Left ventricle myocardium inferior (tissue), 1 donor: Measurements from ENCODE around the gene PYHIN1. TPM values are rescaled to one million over a fixed set of nuclear protein-coding genes. Genes with fewer than 3 reads are reported as not detected.

Experiments used
- DNase-seq: peaks from one replicate; pipeline ENCODE4 v3.0.0-alpha.2; 2020
- H3K27ac ChIP-seq: fragments of 200-600 bp; replicated peaks from 2 replicates; pipeline ENCODE4 v1.8.0; 2021
- H3K27me3 ChIP-seq: fragments of 200-600 bp; 2 replicates; pipeline ENCODE4 v1.8.0; 2021; ENCODE audit warnings: low read depth
- H3K36me3 ChIP-seq: fragments of 200-600 bp; 2 replicates; pipeline ENCODE4 v1.8.0; 2021
- H3K4me1 ChIP-seq: fragments of 200-600 bp; 2 replicates; pipeline ENCODE4 v1.8.0; 2021
- H3K4me3 ChIP-seq: fragments of 200-600 bp; 2 replicates; pipeline ENCODE4 v1.8.0; 2021; ENCODE audit warnings: mild to moderate bottlenecking, moderate library complexity
- H3K9me3 ChIP-seq: fragments of 200-600 bp; replicated peaks from 2 replicates; pipeline ENCODE4 v1.8.0; 2021
- intact Hi-C: fragments of 100-400 bp; cut with micrococcal nuclease; formaldehyde crosslinking; loops from one replicate; pipeline ENCODE4 v1.11.0; 2022
- long read RNA-seq: library from polyadenylated mRNA; unstranded; transcript quantifications from one replicate; pipeline ENCODE4 v2.0.0, GENCODE V29; 2021
- total RNA-seq: library from RNA; stranded (reverse); fragmentation: NEBNext Ultra II Directional; extraction: Animal tissue kit (Norgen Biotek cat#: 25700); gene quantifications from one replicate; pipeline ENCODE4 v1.2.1, GENCODE V29; 2021
- TF ChIP-seq, protein P1 (sequence below): fragments of 200-600 bp; IDR thresholded peaks from 2 replicates; pipeline ENCODE4 v1.8.0; 2021; ENCODE audit warnings: antibody characterized with exemption, mild to moderate bottlenecking, borderline replicate concordance
- donor health status: DM: no; HTN: yes; CAD: no; lungs with severe emphysema.

PYHIN1 gene
- 0.11 TPM for total RNA-seq
- long read RNA-seq = 0 reads

DNA sequence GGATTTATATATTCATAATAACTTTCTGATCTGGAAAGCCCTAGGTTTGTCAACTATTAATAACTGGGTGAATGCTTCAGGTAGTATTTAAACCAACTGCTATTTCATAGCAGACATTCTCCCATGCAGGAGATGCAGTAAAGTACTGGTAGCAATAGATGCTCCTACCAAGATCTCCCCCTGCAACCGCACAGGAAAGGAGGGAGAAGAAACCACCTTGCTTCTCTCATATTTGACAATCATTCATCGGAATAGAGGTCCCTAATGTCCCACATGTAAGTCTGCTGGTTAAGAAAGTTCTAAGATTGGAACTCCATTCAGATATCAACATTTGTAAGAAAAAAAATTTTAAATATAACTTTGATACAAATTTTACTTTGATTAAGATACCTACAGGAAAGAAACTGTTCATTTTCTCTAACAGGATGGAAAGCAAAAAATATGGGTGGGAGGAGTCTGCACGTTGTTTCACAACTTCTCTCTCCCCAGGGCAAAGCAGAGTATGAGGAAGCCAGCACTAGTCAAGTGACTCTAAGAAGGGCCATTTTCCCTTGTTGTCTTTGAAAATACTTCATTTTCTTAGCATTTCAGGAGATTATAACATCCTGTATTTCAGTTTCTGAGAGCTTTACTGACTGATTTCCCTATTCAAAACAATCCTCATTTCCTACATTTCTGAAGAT, at the start of gene PYHIN1:
Gene PYHIN1, plus strand, starts transcription at position 498 of the 683 bp plus-strand sequence. CDS start 5,359 bp downstream, outside the sequence.
- TF ChIP-seq, protein P1, sequence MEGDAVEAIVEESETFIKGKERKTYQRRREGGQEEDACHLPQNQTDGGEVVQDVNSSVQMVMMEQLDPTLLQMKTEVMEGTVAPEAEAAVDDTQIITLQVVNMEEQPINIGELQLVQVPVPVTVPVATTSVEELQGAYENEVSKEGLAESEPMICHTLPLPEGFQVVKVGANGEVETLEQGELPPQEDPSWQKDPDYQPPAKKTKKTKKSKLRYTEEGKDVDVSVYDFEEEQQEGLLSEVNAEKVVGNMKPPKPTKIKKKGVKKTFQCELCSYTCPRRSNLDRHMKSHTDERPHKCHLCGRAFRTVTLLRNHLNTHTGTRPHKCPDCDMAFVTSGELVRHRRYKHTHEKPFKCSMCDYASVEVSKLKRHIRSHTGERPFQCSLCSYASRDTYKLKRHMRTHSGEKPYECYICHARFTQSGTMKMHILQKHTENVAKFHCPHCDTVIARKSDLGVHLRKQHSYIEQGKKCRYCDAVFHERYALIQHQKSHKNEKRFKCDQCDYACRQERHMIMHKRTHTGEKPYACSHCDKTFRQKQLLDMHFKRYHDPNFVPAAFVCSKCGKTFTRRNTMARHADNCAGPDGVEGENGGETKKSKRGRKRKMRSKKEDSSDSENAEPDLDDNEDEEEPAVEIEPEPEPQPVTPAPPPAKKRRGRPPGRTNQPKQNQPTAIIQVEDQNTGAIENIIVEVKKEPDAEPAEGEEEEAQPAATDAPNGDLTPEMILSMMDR = no peak
- Histone ChIP-seq H3K36me3 (no peaks in the 10 kb centered on the region), H3K27ac (no peak within 1 kb of the TSS), H3K9me3 (peaks cover 29% of the 10 kb centered on the region), H3K4me3 (no peak within 1 kb of the TSS), H3K27me3 (no peaks in the 10 kb centered on the region), H3K4me1 (no peaks in the 10 kb centered on the region)
- intact Hi-C loops = no loop called here
- no peak for DNase-seq

DNA sequence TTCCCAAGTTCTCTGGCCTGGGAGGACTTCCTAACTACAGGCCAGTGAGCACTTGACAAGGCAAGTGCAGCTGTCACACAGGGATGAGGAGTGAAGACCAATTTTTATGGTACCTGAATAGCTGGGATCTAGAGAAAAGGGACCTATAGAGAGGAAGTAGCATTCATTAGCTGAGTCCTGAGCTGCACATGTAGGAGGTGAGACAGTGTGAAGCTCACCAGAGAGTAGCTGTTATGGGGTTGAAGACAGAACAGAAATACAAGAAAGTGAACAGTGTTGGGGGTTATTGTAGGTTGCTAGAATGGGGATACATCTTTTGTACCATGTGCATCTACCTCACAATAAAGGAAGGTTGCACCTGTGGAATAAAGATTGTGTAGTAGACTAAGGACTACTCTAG, 37.7 kb upstream of the PYHIN1 start:
- Histone ChIP-seq H3K36me3 (no peaks in the 10 kb centered on the region), H3K27ac (no peak overlapping the region), H3K4me1 (no peaks in the 10 kb centered on the region), H3K27me3 (no peaks in the 10 kb centered on the region), H3K9me3 (peaks cover 14% of the 10 kb centered on the region), H3K4me3 (no peak overlapping the region)
- intact Hi-C loops = no loop called here
- DNase-seq = no peak
- TF ChIP-seq, protein P1 = no peak

DNA sequence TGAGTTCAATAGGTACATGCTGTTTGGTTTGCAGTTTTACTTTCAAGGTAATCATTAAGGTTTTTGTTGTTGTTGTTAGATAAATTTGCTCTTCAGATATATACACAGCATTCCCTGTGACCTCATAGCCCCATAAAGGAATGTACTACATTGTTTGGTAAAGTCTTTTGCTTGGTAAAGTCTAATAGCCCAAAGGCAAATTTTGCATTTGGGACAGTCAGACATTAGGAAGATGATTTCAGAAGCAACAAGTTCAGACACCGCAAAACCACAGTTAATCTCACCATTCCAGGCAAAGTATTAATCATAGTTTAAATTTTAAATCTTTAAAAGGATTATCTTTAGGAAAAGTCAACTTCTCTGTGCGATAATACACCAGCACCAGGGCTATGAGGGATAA, 32.6 kb upstream of the PYHIN1 start:
- Histone ChIP-seq H3K27me3 (no peaks in the 10 kb centered on the region), H3K9me3 (peaks cover 13% of the 10 kb centered on the region), H3K4me3 (no peak overlapping the region), H3K36me3 (no peaks in the 10 kb centered on the region), H3K27ac (no peak overlapping the region), H3K4me1 (no peaks in the 10 kb centered on the region)
- intact Hi-C loops = no loop called here
- no peak for DNase-seq
- TF ChIP-seq, protein P1 = no peak

DNA sequence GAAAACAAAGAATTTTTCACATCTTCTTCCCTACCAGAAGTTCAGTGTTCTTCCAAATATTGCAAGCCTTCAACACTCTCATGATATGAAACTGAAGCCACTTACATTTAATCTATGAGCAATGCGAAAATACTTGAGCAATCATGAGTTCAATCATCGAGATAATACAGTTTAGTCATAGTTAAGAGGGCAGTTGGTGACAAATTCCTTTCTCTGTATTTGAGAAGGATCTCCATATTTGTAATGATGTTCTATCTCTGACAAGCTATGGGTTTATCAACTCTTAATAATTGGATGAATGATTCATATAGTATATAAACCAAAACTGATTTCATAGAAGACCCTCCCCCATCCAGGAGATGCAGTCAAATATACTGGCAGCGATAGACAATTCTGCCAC, 29.7 kb upstream of the PYHIN1 start:
- intact Hi-C loops = no loop called here
- Histone ChIP-seq H3K9me3 (no peaks in the 10 kb centered on the region), H3K4me1 (no peaks in the 10 kb centered on the region), H3K4me3 (no peak overlapping the region), H3K27me3 (no peaks in the 10 kb centered on the region), H3K27ac (no peak overlapping the region), H3K36me3 (no peaks in the 10 kb centered on the region)
- TF ChIP-seq, protein P1 = no peak
- DNase-seq = no peak

DNA sequence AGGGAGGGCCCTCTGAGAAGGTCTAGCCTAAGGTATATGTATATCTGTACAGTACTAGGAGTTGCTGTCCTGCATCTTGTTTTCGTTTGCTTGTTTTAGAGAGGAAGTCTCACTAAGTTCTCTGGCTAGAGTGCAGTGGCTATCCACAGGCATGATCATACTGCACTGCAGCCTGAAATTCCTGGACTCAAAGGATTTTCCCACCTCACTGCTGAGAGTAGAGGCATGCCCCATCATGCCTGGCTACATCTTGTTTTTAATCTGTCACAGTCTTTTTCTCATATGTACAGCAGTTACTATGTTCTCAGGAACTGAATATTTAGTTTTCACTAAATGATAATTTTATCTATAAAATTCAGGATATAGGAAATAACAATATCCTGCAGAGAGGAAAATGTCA, 15.3 kb upstream of the PYHIN1 start:
- TF ChIP-seq, protein P1 = no peak
- Histone ChIP-seq H3K27me3 (no peaks in the 10 kb centered on the region), H3K9me3 (peaks cover 29% of the 10 kb centered on the region), H3K4me3 (no peak overlapping the region), H3K27ac (no peak overlapping the region), H3K36me3 (no peaks in the 10 kb centered on the region), H3K4me1 (no peaks in the 10 kb centered on the region)
- intact Hi-C loops = no loop called here
- DNase-seq = no peak
